HepG2 (cell line): ENCODE results near the gene VAC14. TPM values are rescaled to one million over a fixed set of nuclear protein-coding genes. Genes with fewer than 3 reads are reported as not detected.

Experiments used
- AGO2 ChIP-seq: fragments of 200-400 bp; formaldehyde crosslinking; optimal IDR thresholded peaks from 2 replicates; pipeline ENCODE3; 2017; ENCODE audit warnings: mild to moderate bottlenecking, low read depth, low read length, moderate library complexity
- ESRRA ChIP-seq: sonication (generic); formaldehyde crosslinking; IDR thresholded peaks from 2 replicates; pipeline ENCODE4 v1.5.1; 2020; ENCODE audit warnings: mild to moderate bottlenecking, low read depth, missing genetic modification reagents
- MED1 ChIP-seq: sonication (generic); formaldehyde crosslinking; IDR thresholded peaks from 2 replicates; pipeline ENCODE4 v1.4.0; 2020; ENCODE audit warnings: missing genetic modification reagents
- PHF5A ChIP-seq: IDR thresholded peaks from one replicate; pipeline ENCODE4 v1.6.1; 2018; ENCODE audit warnings: low read depth, missing genetic modification reagents; ENCODE audit not compliant: unreplicated experiment
- RARA ChIP-seq: IDR thresholded peaks from 2 replicates; pipeline ENCODE4 v1.6.1; 2016; ENCODE audit warnings: missing genetic modification reagents, missing compliant biosample characterization
- SIN3B ChIP-seq: fragments of 150-350 bp; IDR thresholded peaks from 2 replicates; pipeline ENCODE4 v1.6.1; 2014; ENCODE audit warnings: low read length
- SRSF1 ChIP-seq: fragments of 200-400 bp; formaldehyde crosslinking; optimal IDR thresholded peaks from 2 replicates; pipeline ENCODE3; 2017; ENCODE audit warnings: mild to moderate bottlenecking, low read depth, low read length, moderate library complexity
- TFAP4 ChIP-seq: sonication (generic); IDR thresholded peaks from 2 replicates; pipeline ENCODE4 v1.6.1; 2016; ENCODE audit warnings: low read depth, borderline replicate concordance
- ZNF318 ChIP-seq: sonication (generic); formaldehyde crosslinking; IDR thresholded peaks from 2 replicates; pipeline ENCODE4 v1.4.0; 2020; ENCODE audit warnings: mild to moderate bottlenecking, missing genetic modification reagents
- ZNF768 ChIP-seq: sonication (generic); formaldehyde crosslinking; IDR thresholded peaks from 2 replicates; pipeline ENCODE4 v1.4.0; 2020; ENCODE audit warnings: missing genetic modification reagents
- ZNF772 ChIP-seq: sonication (generic); formaldehyde crosslinking; IDR thresholded peaks from 2 replicates; pipeline ENCODE4 v1.5.0; 2020; ENCODE audit warnings: mild to moderate bottlenecking, missing genetic modification reagents
- ZNF773 ChIP-seq: sonication (generic); formaldehyde crosslinking; IDR thresholded peaks from 2 replicates; pipeline ENCODE4 v1.4.0; 2020; ENCODE audit warnings: missing genetic modification reagents, borderline replicate concordance
- polyA plus RNA-seq, 8 experiments: library from polyadenylated mRNA; depleted of rRNA in 3 of 8; stranded (reverse) in 7 of 8; unstranded in 1 of 8; fragments of >200 nt; fragmentation: Illumina TruSeq in 4 of 8; extraction: Trizol in 4 of 8; gene quantifications; 2 replicates each; pipeline versions ENCODE4 v1.2.1 to v1.2.3, GENCODE V29; 2011 to 2016; ENCODE audit warnings: low read depth in 4 of 8, missing spikeins in 1 of 8, mixed read lengths in 1 of 8; ENCODE audit not compliant: insufficient read depth in 1 of 8
- total RNA-seq, 5 experiments: library from RNA; depleted of rRNA; stranded (reverse); fragments of >200 nt; fragmentation: Illumina TruSeq; extraction: Trizol; gene quantifications; 2 replicates each; pipeline ENCODE4 v1.2.3, GENCODE V29; 2016; ENCODE audit warnings: low read depth in 1 of 5
- TF ChIP-seq, protein P1 (sequence below): sonication (generic); formaldehyde crosslinking; IDR thresholded peaks from 2 replicates; pipeline ENCODE4 v1.4.0; 2020; ENCODE audit warnings: mild to moderate bottlenecking, missing genetic modification reagents
- TF ChIP-seq, protein P2 (sequence below): sonication (generic); formaldehyde crosslinking; IDR thresholded peaks from 2 replicates; pipeline ENCODE4 v1.8.1; 2022; ENCODE audit warnings: low read depth, mild to moderate bottlenecking, missing genetic modification reagents
- TF ChIP-seq, protein P3 (sequence below): sonication (generic); formaldehyde crosslinking; IDR thresholded peaks from 2 replicates; pipeline ENCODE4 v1.5.1; 2020; ENCODE audit warnings: missing genetic modification reagents, mild to moderate bottlenecking, borderline replicate concordance

The VAC14 gene
- total and polyA plus RNA-seq, 2 of the 13 experiments (the other 11 are each of a cell fraction or from before 2014, with no cell fraction given), result 23.5 to 24.6 TPM

GRCh38 chr16:70736465-70737376 is 64.2 kb downstream of the VAC14 start (continued):
- TF ChIP-seq MED1 (CRISPR knock-in tag), result peak; percentile 20; the same call in 1 of the 2 replicates
- TF ChIP-seq, protein P1, sequence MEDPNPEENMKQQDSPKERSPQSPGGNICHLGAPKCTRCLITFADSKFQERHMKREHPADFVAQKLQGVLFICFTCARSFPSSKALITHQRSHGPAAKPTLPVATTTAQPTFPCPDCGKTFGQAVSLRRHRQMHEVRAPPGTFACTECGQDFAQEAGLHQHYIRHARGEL (CRISPR knock-in tag), result no peak
- no peak for TF ChIP-seq PHF5A (CRISPR knock-in tag)
- no peak for TF ChIP-seq ZNF772
- TF ChIP-seq, protein P2, sequence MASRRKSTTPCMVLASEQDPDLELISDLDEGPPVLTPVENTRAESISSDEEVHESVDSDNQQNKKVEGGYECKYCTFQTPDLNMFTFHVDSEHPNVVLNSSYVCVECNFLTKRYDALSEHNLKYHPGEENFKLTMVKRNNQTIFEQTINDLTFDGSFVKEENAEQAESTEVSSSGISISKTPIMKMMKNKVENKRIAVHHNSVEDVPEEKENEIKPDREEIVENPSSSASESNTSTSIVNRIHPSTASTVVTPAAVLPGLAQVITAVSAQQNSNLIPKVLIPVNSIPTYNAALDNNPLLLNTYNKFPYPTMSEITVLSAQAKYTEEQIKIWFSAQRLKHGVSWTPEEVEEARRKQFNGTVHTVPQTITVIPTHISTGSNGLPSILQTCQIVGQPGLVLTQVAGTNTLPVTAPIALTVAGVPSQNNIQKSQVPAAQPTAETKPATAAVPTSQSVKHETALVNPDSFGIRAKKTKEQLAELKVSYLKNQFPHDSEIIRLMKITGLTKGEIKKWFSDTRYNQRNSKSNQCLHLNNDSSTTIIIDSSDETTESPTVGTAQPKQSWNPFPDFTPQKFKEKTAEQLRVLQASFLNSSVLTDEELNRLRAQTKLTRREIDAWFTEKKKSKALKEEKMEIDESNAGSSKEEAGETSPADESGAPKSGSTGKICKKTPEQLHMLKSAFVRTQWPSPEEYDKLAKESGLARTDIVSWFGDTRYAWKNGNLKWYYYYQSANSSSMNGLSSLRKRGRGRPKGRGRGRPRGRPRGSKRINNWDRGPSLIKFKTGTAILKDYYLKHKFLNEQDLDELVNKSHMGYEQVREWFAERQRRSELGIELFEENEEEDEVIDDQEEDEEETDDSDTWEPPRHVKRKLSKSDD (CRISPR knock-in tag), result peak; percentile 74
- TF ChIP-seq SRSF1, result no peak
- no peak for TF ChIP-seq ZNF773 (CRISPR knock-in tag)
- no peak; the same call in 1 of the 2 replicates for TF ChIP-seq ZNF768 (CRISPR knock-in tag)
- peak; percentile 65; the same call in 1 of the 2 replicates for TF ChIP-seq TFAP4
- TF ChIP-seq SIN3B, result no peak
- TF ChIP-seq RARA (CRISPR knock-in tag), result peak; percentile 40; the same call in 1 of the 2 replicates
- TF ChIP-seq ZNF318 (CRISPR knock-in tag), result no peak
- TF ChIP-seq, protein P3, sequence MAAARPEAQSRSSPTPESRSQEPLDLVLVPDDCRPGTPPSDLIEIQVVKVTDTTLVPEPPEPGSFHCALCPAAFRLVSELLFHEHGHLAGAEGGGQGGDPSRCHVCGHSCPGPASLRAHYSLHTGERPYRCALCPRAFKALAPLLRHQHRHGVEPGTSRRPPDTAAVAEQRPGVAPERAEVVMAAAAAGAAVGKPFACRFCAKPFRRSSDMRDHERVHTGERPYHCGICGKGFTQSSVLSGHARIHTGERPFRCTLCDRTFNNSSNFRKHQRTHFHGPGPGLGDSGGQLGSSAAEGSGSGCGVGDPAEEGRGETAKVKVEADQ (CRISPR knock-in tag), result peak; percentile 63; the same call in 1 of the 2 replicates
- TF ChIP-seq AGO2, result peak; percentile 69
- TF ChIP-seq ESRRA (CRISPR knock-in tag), result 0 out of 2 replicates have a peak, but pooled peaks have one; percentile 61
